T47D (cell line): ENCODE data around the gene ZNF862.

Source experiments
- DNase-seq, 2 experiments: peaks; one replicate each; pipeline versions ENCODE4 v3.0.0 to v3.0.0-alpha.2; 2011 to 2012; ENCODE audit warnings: low read depth in 1 of 2, low spot score in 1 of 2
- JUND ChIP-seq: IDR thresholded peaks from 2 replicates; pipeline ENCODE4 v1.6.1; 2012; ENCODE audit warnings: low read depth
- in situ Hi-C: cut with HindIII; loops from 2 replicates; pipeline ENCODE4 v1.10.0; 2016; ENCODE audit warnings: low sequenced_read_pairs, low pct_unique_long_range_greater_than_20kb

Gene ZNF862

GRCh38 chr7:149860821-149861727, 22.9 kb downstream of the ZNF862 start:
- in situ Hi-C loops: no loop called here
- TF ChIP-seq JUND: no peak

GRCh38 chr7:149861728-149862045, 23.5 kb downstream of the ZNF862 start:
- in situ Hi-C loops: no loop called here
- no peak for TF ChIP-seq JUND
- DNase-seq: no peak

More at GRCh38 chr7:149860821-149861727, 22.9 kb downstream of the ZNF862 start:
- DNase-seq: no peak

- no peak for DNase-seq
- no peak for TF ChIP-seq JUND
- in situ Hi-C loops: no loop called here
Observed at GRCh38 chr7:149862156-149862555, 24.0 kb downstream of the ZNF862 start.

GRCh38 chr7:149863500-149863899, 25.3 kb downstream of the ZNF862 start:
- in situ Hi-C loops: no loop called here
- no peak for DNase-seq
- no peak for TF ChIP-seq JUND

- in situ Hi-C loops: no loop called here
- DNase-seq: no peak
- TF ChIP-seq JUND: no peak
Observed at GRCh38 chr7:149864023-149864422, 25.8 kb downstream of the ZNF862 start.

- in situ Hi-C loops: no loop called here
- TF ChIP-seq JUND: no peak
Observed at GRCh38 chr7:149864751-149865150, 26.6 kb downstream of the ZNF862 start.

GRCh38 chr7:149865437-149865836, 27.3 kb downstream of the ZNF862 start:
- DNase-seq: no peak
- TF ChIP-seq JUND: no peak
- in situ Hi-C loops: no loop called here

More at GRCh38 chr7:149864751-149865150, 26.6 kb downstream of the ZNF862 start:
- DNase-seq: no peak

- in situ Hi-C loops: no loop called here
- no peak for DNase-seq
- no peak for TF ChIP-seq JUND
Observed at GRCh38 chr7:149866139-149866778, 28.1 kb downstream of the ZNF862 start.

GRCh38 chr7:149866779-149867447, 28.7 kb downstream of the ZNF862 start:
- in situ Hi-C loops: no loop called here
- no peak for TF ChIP-seq JUND
- no peak for DNase-seq

- no peak for DNase-seq
- no peak for TF ChIP-seq JUND
- in situ Hi-C loops: no loop called here
Observed at GRCh38 chr7:149867762-149868622, 29.8 kb downstream of the ZNF862 start.

GRCh38 chr7:149868623-149869290, 30.6 kb downstream of the ZNF862 start:
- TF ChIP-seq JUND: no peak
- in situ Hi-C loops: no loop called here
- DNase-seq: no peak

GRCh38 chr7:149869291-149869650, 31.1 kb downstream of the ZNF862 start:
- no peak for DNase-seq
- in situ Hi-C loops: no loop called here
- no peak for TF ChIP-seq JUND
